ENCODE data around the gene MADD. TPM values are rescaled to one million over a fixed set of nuclear protein-coding genes. Genes with fewer than 3 reads are reported as not detected.
A peak's percentile ranks its signal among the peaks of the same experiment; 100 is the strongest.

The MADD gene
- 10 to 100 TPM; 50.8 to 61.6 TPM for total RNA-seq
- long read RNA-seq, full-length matches to known transcripts = 3 of 32 reads
- long read RNA-seq, partial matches to known transcripts = 19 of 32 reads
- long read RNA-seq, other reads (novel, unspliced or antisense) = 10 of 32 reads

- peak; percentile 88 to 92 for DNase-seq
- intact Hi-C loops (cut with DNase I, micrococcal nuclease) = loop anchor here in 1 of 2 donors (10.0 kb wide), 1 partner anchor 95 kb away; the partner anchor contains the start of gene ARFGAP2
These were observed at the start of gene MADD for GRCh38 chr11:47269829-47270305. TSS of gene MADD (plus strand) at chr11:47270133.

GRCh38 chr11:47220401-47220821 is 49.5 kb upstream of the MADD start:
- no peak for DNase-seq
- peak; percentile 34 for ATAC-seq
- intact Hi-C loops (cut with DNase I, micrococcal nuclease) = no loop called here

More at GRCh38 chr11:47269829-47270305, at the start of gene MADD:
- peak; percentile 79 for ATAC-seq

- ATAC-seq (no peak), DNase-seq (no peak)
These were observed 47.2 kb upstream of the MADD start for GRCh38 chr11:47222696-47223095.

GRCh38 chr11:47225552-47226400 is 44.2 kb upstream of the MADD start:
- DNase-seq = no peak
- intact Hi-C loops (cut with DNase I, micrococcal nuclease) = no loop called here
- ATAC-seq = no peak

More at GRCh38 chr11:47222696-47223095, 47.2 kb upstream of the MADD start:
- intact Hi-C loops (cut with DNase I, micrococcal nuclease) = no loop called here

- no peak for ATAC-seq
- intact Hi-C loops (cut with DNase I, micrococcal nuclease) = no loop called here
- DNase-seq = no peak
These were observed 40.8 kb upstream of the MADD start for GRCh38 chr11:47229161-47229560.

- DNase-seq (no peak), ATAC-seq (peak; percentile 14)
- intact Hi-C loops (cut with DNase I, micrococcal nuclease) = no loop called here
These were observed 36.9 kb upstream of the MADD start for GRCh38 chr11:47233051-47233450.

GRCh38 chr11:47233989-47234668 is 35.8 kb upstream of the MADD start:
- intact Hi-C loops (cut with DNase I, micrococcal nuclease) = no loop called here
- peak; percentile 76 for ATAC-seq
- DNase-seq = no peak

GRCh38 chr11:47234669-47235100 is 35.2 kb upstream of the MADD start:
- intact Hi-C loops (cut with DNase I, micrococcal nuclease) = no loop called here
- DNase-seq = peak; percentile 52 to 56
- ATAC-seq = peak; percentile 66

- DNase-seq (no peak), ATAC-seq (no peak)
- intact Hi-C loops (cut with DNase I, micrococcal nuclease) = no loop called here
These were observed 34.8 kb upstream of the MADD start for GRCh38 chr11:47235163-47235562.

- ATAC-seq (no peak), DNase-seq (no peak)
These were observed 33.5 kb upstream of the MADD start for GRCh38 chr11:47236482-47236881.

GRCh38 chr11:47239852-47240251 is 30.1 kb upstream of the MADD start:
- ATAC-seq (no peak), DNase-seq (no peak)
- intact Hi-C loops (cut with DNase I, micrococcal nuclease) = no loop called here

More at GRCh38 chr11:47236482-47236881, 33.5 kb upstream of the MADD start:
- intact Hi-C loops (cut with DNase I, micrococcal nuclease) = no loop called here

GRCh38 chr11:47241841-47242301 is 28.1 kb upstream of the MADD start:
- DNase-seq (no peak), ATAC-seq (no peak)
- intact Hi-C loops (cut with DNase I, micrococcal nuclease) = no loop called here

- DNase-seq (no peak), ATAC-seq (no peak)
- intact Hi-C loops (cut with DNase I, micrococcal nuclease) = no loop called here
These were observed 27.2 kb upstream of the MADD start for GRCh38 chr11:47242596-47243192.

- intact Hi-C loops (cut with DNase I, micrococcal nuclease) = no loop called here
- DNase-seq (no peak), ATAC-seq (peak; percentile 68)
These were observed 26.5 kb upstream of the MADD start for GRCh38 chr11:47243454-47243853.

- ATAC-seq (no peak), DNase-seq (no peak)
- intact Hi-C loops (cut with DNase I, micrococcal nuclease) = no loop called here
These were observed 25.2 kb upstream of the MADD start for GRCh38 chr11:47244448-47245350.

GRCh38 chr11:47245611-47246357 is 24.1 kb upstream of the MADD start:
- no peak for DNase-seq
- intact Hi-C loops (cut with DNase I, micrococcal nuclease) = no loop called here

GRCh38 chr11:47247502-47247901 is 22.4 kb upstream of the MADD start:
- DNase-seq = no peak
- intact Hi-C loops (cut with DNase I, micrococcal nuclease) = no loop called here
- ATAC-seq = no peak

More at GRCh38 chr11:47245611-47246357, 24.1 kb upstream of the MADD start:
- ATAC-seq = no peak

All from left colon (tissue), 2 donors.